AG04449 (cell line): Measurements from ENCODE around the gene RAB40C.

Experiments
- CTCF ChIA-PET: fragments of 350-600 bp; formaldehyde crosslinking; extraction: SDS; loops from one replicate; lab custom pipeline; 2021; ENCODE audit warnings: antibody characterized with exemption; lab: Yijun Ruan, JAX
- POLR2A ChIA-PET: fragments of 400-600, 350-600 bp; formaldehyde crosslinking; extraction: SDS; loops from one replicate; lab custom pipeline; 2020; ENCODE audit warnings: antibody characterized with exemption, inconsistent platforms; lab: Yijun Ruan, JAX
- DNase-seq: peaks from one replicate; pipeline ENCODE4 v3.0.0-alpha.2; 2010; ENCODE audit warnings: low read depth, low spot score
- H3K4me3 ChIP-seq: 2 replicates; pipeline ENCODE4 v1.5.1; 2011; ENCODE audit warnings: low read depth, mild to moderate bottlenecking, control low read depth, low read length
- CTCF ChIP-seq: IDR thresholded peaks from one replicate; pipeline ENCODE4 v1.5.1; 2011; ENCODE audit warnings: mild to moderate bottlenecking, moderate library complexity, low read length, control low read depth, inconsistent platforms; ENCODE audit not compliant: insufficient read depth; ENCODE audit errors: missing control alignments

RAB40C gene

DNA sequence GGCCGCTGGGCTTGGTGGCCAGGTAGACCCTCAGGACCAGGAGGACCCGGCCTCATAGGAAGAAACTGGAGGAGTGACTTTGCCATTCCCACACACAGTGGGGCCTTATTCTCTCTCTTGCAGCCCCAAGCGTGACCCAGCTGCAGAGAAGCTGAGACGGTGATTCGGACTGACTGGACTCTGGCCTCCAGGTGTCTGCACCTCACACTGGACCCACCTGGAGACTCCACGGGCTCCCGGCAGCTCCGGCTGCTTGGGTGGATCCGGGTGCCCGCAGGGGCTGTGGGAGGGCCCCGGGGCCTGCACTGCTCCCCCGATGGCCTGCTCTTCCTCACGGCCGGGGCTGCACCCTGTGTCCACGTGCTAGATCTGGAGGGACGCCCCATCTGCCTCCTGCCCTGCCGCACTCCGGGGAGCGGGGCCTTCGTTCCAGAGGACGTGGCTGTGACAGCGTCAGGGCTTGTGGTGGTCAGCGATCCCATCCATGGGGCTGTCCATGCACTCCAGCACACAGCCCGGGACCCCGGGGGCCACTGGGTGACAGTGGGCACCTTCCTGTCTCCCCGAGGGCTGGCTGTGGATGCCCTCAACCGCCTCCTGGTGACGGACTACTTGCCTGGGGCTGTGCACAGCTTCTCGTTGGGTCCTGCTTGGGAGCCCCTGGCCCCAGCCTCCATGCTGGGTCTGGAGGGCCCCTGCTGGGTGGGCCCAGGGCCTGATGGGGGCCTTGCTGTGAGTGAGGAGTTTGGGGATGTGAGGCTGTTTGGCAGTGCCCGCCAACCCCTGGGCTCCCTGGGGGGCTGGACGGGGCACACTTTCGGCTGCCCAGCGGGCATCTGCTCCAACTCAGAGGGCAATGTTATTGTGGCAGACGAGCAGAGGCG is 22.3 kb upstream of the RAB40C start:
- H3K4me3 ChIP-seq: no peak overlapping the region
- TF ChIP-seq CTCF: no peak
- DNase-seq: no peak
- ChIA-PET POLR2A (interaction anchor here (0.9 kb wide), 1 partner anchor 10 kb away, joined by 3 read pairs; no protein-coding TSS in a partner anchor), CTCF (interaction anchor here (1.4 kb wide), 1 partner anchor 9 kb away, joined by 5 read pairs; no protein-coding TSS in a partner anchor)

DNA sequence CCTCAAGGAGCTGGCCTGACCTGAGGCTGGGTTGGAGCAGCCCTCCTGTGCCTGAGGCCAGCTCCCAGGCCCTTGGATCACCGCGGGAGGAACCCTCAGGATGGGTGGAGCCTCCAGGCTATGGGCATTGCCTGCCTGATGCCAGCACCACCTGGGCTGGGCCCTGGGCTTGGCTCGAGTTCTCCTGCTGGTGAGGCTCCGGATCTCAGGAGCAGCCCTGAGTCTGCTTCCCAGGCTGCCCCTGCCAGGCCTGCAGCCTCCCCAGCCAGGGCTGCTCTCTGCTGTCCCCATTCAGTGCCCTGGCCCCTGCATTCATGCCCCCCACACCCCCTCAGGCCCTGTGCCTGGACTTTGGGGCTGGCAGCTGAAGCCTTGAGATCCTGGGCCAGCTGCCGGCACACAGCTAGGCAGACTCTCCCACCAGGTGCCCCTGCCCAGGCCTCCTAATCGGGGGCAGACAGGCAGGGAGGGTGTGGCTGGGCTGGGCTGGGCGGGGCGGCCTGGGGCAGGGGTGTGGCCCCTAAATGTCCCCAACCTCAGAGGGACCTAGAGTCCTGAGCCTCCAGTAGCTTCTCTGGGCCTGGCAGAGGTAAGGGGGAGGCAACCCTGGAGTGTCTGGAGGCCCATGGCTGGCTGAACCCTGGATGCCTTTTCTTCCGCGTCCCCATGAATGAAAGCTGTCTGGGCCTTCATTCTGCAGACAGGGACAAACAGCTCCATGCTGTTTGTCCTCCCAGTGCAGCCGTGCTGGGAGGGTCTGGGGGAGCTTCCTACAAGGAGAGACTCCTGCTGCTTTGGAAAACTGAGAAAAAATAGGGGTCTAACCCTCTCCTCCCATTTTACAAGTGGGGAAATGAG is 21.2 kb upstream of the RAB40C start:
- ChIA-PET CTCF (interaction anchor here (0.6 to 1.5 kb wide), 3 partner anchors 8 to 98 kb away, joined by 3 to 4 read pairs (median 3); no protein-coding TSS in a partner anchor), POLR2A (interaction anchor here (0.6 to 1.0 kb wide), 2 partner anchors 27 to 30 kb away, joined by 3 read pairs; no protein-coding TSS in a partner anchor)
- DNase-seq: no peak
- peak overlapping the region; percentile 77 for H3K4me3 ChIP-seq
- TF ChIP-seq CTCF: no peak

GRCh38 chr16:569445-570254 is 20.2 kb upstream of the RAB40C start, which contains the start of gene PIGQ:
TSS of gene PIGQ (plus strand) at chr16:569968. CDS start at chr16:574075, 4,107 bp downstream.
- ChIA-PET POLR2A (interaction anchor here (1.0 kb wide), 1 partner anchor 31 kb away, joined by 3 read pairs; no protein-coding TSS in a partner anchor), CTCF (interaction anchor here (0.6 to 1.5 kb wide), 3 partner anchors 7 to 97 kb away, joined by 3 to 4 read pairs (median 3); no protein-coding TSS in a partner anchor)
- no peak for TF ChIP-seq CTCF
- peak within 1 kb of the TSS; percentile 77 for H3K4me3 ChIP-seq
- no peak for DNase-seq

DNA sequence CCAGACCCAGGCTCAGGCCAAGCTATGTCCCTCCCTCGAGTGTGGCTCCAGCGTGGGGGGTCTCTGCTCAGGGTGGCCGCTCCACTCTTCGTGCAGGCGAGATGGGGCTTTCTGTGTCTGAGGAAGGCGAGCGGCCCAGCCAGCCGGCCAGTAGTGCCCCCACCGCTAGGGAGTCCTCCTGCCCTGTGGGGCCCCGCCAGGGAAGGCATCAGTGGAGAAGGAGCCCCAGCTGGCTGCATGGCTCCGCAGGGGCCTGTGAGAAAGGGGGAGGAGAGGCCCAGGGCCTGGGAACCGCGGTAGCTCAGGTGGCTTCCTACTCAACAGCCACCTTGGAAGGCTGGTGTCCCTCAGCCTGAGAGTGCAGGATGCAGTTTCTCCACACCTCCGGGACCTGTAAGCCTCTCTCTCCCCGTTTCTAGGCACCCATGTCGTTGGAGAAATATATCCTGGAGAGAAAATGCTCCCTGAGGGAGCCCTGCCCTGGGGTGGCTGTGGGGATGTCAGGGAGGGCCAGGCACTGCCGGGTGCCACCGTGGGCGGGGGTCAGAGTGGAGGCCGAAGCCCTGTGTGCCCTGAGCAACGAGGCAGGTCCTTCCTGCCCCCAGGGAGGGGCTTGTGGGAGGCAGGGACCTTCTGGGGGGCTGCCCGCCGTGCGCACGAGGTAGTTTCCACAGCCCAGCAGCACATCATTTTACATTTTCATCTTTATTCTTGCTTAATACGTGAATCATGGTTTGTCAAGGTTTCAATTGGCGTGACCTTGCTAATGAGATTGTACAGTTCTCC is 16.8 kb upstream of the RAB40C start:
- CTCF ChIA-PET: interaction anchor here (1.5 kb wide), 1 partner anchor 9 kb away, joined by 3 read pairs; no protein-coding TSS in a partner anchor
- DNase-seq: no peak
- no peak for TF ChIP-seq CTCF
- no peak overlapping the region for H3K4me3 ChIP-seq
- POLR2A ChIA-PET: no interaction called here
